Hepatocyte (in vitro differentiated cells): ENCODE results near the gene SYNDIG1. TPM values are rescaled to one million over a fixed set of nuclear protein-coding genes. Genes with fewer than 3 reads are reported as not detected.

Source experiments
- DNase-seq: peaks from one replicate; pipeline ENCODE4 v3.0.0-alpha.2; 2016; ENCODE audit warnings: low spot score
- H2AFZ ChIP-seq: fragments of 200-600 bp; sonication (generic); 2 replicates; pipeline ENCODE4 v1.6.0; 2016; ENCODE audit warnings: antibody characterized with exemption, mild to moderate bottlenecking
- H3K27ac ChIP-seq: fragments of 200-600 bp; sonication (generic); 2 replicates; pipeline ENCODE4 v1.5.1; 2016; ENCODE audit warnings: mild to moderate bottlenecking
- H3K27me3 ChIP-seq: fragments of 200-600 bp; sonication (generic); 2 replicates; pipeline ENCODE4 v1.6.1; 2016
- H3K36me3 ChIP-seq: fragments of 200-600 bp; sonication (generic); replicated peaks from 2 replicates; pipeline ENCODE4 v1.5.1; 2016; ENCODE audit warnings: low read depth; ENCODE audit not compliant: insufficient read depth
- H3K4me1 ChIP-seq: fragments of 200-600 bp; sonication (generic); 2 replicates; pipeline ENCODE4 v1.5.1; 2016; ENCODE audit warnings: mild to moderate bottlenecking, moderate library complexity; ENCODE audit not compliant: insufficient read depth
- H3K4me2 ChIP-seq: fragments of 200-600 bp; sonication (generic); 2 replicates; pipeline ENCODE4 v1.6.0; 2016
- H3K4me3 ChIP-seq: fragments of 200-600 bp; sonication (generic); 2 replicates; pipeline ENCODE4 v1.5.1; 2016; ENCODE audit warnings: mild to moderate bottlenecking
- H3K79me2 ChIP-seq: fragments of 200-600 bp; sonication (generic); 2 replicates; pipeline ENCODE4 v1.6.0; 2017; ENCODE audit warnings: mild to moderate bottlenecking
- H3K9me2 ChIP-seq: fragments of 200-600 bp; sonication (generic); replicated peaks from 2 replicates; pipeline ENCODE4 v1.6.0; 2017; ENCODE audit warnings: mild to moderate bottlenecking; ENCODE audit not compliant: insufficient read depth
- H3K9me3 ChIP-seq: fragments of 200-600 bp; sonication (generic); 2 replicates; pipeline ENCODE4 v1.5.1; 2016; ENCODE audit warnings: low read depth, mild to moderate bottlenecking
- H4K20me1 ChIP-seq: fragments of 200-600 bp; sonication (generic); 2 replicates; pipeline ENCODE4 v1.6.0; 2016; ENCODE audit warnings: mild to moderate bottlenecking; ENCODE audit not compliant: insufficient read depth, poor library complexity, severe bottlenecking
- EZH2 ChIP-seq: fragments of 200-600 bp; sonication (generic); IDR thresholded peaks from 2 replicates; pipeline ENCODE4 v1.6.1; 2016; ENCODE audit warnings: antibody characterized with exemption, mild to moderate bottlenecking, borderline replicate concordance
- EZH2phosphoT487 ChIP-seq: fragments of 200-600 bp; sonication (generic); IDR thresholded peaks from one replicate; pipeline ENCODE4 v1.6.1; 2018; ENCODE audit warnings: antibody characterized with exemption, mild to moderate bottlenecking, low read depth, moderate library complexity; ENCODE audit not compliant: unreplicated experiment, severe bottlenecking
- WGBS: methylation state at CpG from one replicate; pipeline ENCODE4 v1.1.6; 2016; ENCODE audit warnings: low lambda C conversion rate; ENCODE audit errors: missing lambda C conversion rate; 5-methylcytosine and 5-hydroxymethylcytosine counted together
- polyA plus RNA-seq: library from polyadenylated mRNA; unstranded; fragments of >200 nt; fragmentation: Nextera tagmentation; extraction: Ambion mirVana; gene quantifications from 2 replicates; pipeline ENCODE4 v1.2.1, GENCODE V29; 2016
- total RNA-seq: library from RNA; depleted of rRNA; stranded (reverse); fragments of >200 nt; gene quantifications from 2 replicates; pipeline ENCODE4 v1.2.3, GENCODE V29; 2014
- TF ChIP-seq, protein P1 (sequence below): fragments of 200-600 bp; sonication (generic); IDR thresholded peaks from 2 replicates; pipeline ENCODE4 v1.5.1; 2016; ENCODE audit warnings: antibody characterized with exemption, mild to moderate bottlenecking; ENCODE audit not compliant: poor library complexity

SYNDIG1 gene
- total and polyA plus RNA-seq, 2 experiments from 2014 or later: 1.5 to 2.3 TPM

DNA sequence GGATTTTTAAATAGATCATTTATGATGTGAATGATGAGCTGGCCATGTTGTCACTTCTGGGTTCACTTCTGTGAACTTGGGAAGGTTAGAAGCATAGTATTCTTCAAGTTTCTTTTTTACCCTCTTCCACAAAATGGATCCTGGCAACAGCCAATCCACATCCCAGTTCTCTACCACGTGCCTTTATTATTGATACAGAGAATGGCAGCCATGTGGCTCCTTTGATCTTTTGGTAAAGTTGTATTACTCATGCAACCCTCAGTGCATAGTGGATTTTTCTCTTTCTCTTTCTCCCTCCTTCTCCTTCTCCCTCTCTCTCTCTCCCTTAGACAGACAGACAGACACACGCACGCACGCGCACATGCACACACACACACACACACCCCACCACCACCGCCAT, 50.0 kb downstream of the SYNDIG1 start:
- Histone ChIP-seq H3K79me2 (no peaks in the 10 kb centered on the region), H3K27ac (no peak overlapping the region), H3K4me1 (no peaks in the 10 kb centered on the region), H3K4me2 (no peak overlapping the region), H4K20me1 (no peaks in the 10 kb centered on the region), H3K9me3 (no peaks in the 10 kb centered on the region), H3K4me3 (no peak overlapping the region), H3K36me3 (no peaks in the 10 kb centered on the region), H3K9me2 (no peaks in the 10 kb centered on the region), H3K27me3 (no peaks in the 10 kb centered on the region), H2AFZ (no peak overlapping the region)
- WGBS: 95% methylated on average over 6 of the region's 6 CpGs
- DNase-seq: no peak
- TF ChIP-seq EZH2 (no peak), EZH2phosphoT487 (no peak)
- TF ChIP-seq, protein P1, sequence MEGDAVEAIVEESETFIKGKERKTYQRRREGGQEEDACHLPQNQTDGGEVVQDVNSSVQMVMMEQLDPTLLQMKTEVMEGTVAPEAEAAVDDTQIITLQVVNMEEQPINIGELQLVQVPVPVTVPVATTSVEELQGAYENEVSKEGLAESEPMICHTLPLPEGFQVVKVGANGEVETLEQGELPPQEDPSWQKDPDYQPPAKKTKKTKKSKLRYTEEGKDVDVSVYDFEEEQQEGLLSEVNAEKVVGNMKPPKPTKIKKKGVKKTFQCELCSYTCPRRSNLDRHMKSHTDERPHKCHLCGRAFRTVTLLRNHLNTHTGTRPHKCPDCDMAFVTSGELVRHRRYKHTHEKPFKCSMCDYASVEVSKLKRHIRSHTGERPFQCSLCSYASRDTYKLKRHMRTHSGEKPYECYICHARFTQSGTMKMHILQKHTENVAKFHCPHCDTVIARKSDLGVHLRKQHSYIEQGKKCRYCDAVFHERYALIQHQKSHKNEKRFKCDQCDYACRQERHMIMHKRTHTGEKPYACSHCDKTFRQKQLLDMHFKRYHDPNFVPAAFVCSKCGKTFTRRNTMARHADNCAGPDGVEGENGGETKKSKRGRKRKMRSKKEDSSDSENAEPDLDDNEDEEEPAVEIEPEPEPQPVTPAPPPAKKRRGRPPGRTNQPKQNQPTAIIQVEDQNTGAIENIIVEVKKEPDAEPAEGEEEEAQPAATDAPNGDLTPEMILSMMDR: no peak

DNA sequence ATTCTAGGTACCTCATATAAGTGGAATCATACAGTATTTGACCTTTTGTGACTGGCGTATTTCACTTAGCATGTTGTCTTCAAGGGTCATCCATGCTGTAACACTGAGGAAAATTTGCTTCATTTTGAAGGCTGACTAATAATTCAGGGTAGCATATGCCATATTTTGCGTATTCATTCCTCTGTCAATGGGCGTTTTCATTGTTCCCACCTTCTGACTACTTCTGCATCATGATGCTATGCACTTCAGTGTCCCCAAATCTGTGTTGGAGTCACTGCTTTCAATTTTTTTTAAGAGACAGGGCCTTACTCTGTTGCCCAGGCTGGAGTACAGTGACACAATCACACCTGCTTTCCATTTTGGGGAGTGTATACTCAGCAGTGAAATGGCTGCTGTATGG, 51.6 kb downstream of the SYNDIG1 start:
- Histone ChIP-seq H2AFZ (no peak overlapping the region), H3K4me1 (no peaks in the 10 kb centered on the region)
- DNase-seq: no peak

DNA sequence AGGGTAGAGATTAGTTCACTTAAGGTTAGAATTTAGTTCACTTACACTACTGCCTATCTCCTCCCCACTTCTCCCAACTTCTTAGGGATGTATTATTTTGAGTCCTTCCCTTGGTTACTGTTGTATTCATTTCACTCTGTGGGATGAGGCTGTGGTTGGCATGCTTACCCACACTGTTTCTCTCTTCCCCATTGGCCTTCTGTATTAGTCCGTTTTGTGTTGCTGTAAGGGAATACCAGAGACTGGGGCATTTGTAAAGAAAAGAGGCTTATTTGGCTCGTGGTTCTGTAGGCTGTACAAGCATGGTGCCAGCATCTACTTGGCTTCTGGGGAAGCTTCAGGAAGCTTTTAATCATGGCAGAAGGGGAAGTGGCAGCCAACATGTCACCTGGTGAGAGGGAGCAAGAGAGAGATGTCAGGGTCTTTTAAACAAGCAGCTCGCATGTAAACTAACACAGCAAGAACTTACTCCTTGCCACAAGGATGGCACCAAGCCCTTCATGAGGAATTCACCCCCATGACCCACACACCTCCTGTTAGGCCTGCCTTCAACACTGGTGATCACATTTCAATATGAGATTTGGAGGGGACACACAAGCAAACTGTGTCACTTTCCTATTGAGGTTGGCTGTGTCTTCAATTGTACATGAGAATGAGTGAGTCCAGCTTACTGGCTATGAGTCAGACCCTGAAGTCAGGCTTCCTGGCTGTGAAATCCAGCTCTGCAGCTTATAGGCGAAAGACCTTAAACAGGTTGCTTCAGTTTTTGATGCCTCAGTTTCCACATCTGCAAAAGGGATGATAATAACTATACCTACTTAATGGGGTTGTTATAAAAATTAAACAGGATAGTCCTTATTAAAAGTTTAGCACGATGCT, 53.3 kb downstream of the SYNDIG1 start:
- H2AFZ ChIP-seq: no peak overlapping the region
- no peak overlapping the region for H3K4me2 ChIP-seq
- H4K20me1 ChIP-seq: no peaks in the 10 kb centered on the region
- 91% methylated on average over 5 of the region's 5 CpGs for WGBS
- TF ChIP-seq EZH2phosphoT487 (no peak), EZH2 (no peak)
- TF ChIP-seq, protein P1: no peak
- DNase-seq: no peak
- no peaks in the 10 kb centered on the region for H3K36me3 ChIP-seq
- H3K9me3 ChIP-seq: no peaks in the 10 kb centered on the region
- H3K4me1 ChIP-seq: no peaks in the 10 kb centered on the region
- H3K4me3 ChIP-seq: no peak overlapping the region
- no peaks in the 10 kb centered on the region for H3K27me3 ChIP-seq
- no peak overlapping the region for H3K27ac ChIP-seq
- no peaks in the 10 kb centered on the region for H3K79me2 ChIP-seq
- no peaks in the 10 kb centered on the region for H3K9me2 ChIP-seq

More for the DNA sequence above, 51.6 kb downstream of the SYNDIG1 start:
- Histone ChIP-seq H3K4me2 (no peak overlapping the region), H3K79me2 (no peaks in the 10 kb centered on the region), H3K4me3 (no peak overlapping the region), H3K9me2 (no peaks in the 10 kb centered on the region), H4K20me1 (no peaks in the 10 kb centered on the region), H3K9me3 (no peaks in the 10 kb centered on the region), H3K27ac (no peak overlapping the region), H3K36me3 (no peaks in the 10 kb centered on the region), H3K27me3 (no peaks in the 10 kb centered on the region)
- WGBS: 88% methylated on average over 3 of the region's 3 CpGs
- TF ChIP-seq EZH2: no peak
- TF ChIP-seq EZH2phosphoT487: no peak
- TF ChIP-seq, protein P1: no peak
